Measurements from ENCODE around the gene GTPBP6. TPM values are rescaled to one million over a fixed set of nuclear protein-coding genes. Genes with fewer than 3 reads are reported as not detected.

The GTPBP6 gene
- total and polyA plus RNA-seq, 7 donors = 22.4 to 65.8 (median 36.0) TPM

GRCh38 chrX:313546-313945 is 5.0 kb downstream of the GTPBP6 start:
- DNase-seq = peak; percentile 48
- TF ChIP-seq POLR2A (IDR thresholded peaks at IDR 0.05) = no peak
- TF ChIP-seq CTCF (IDR thresholded peaks at IDR 0.05) = no peak
- TF ChIP-seq POLR2AphosphoS5 (IDR thresholded peaks at IDR 0.05) = no peak
- TF ChIP-seq EP300 (IDR thresholded peaks at IDR 0.05) = no peak
- intact Hi-C loops (cut with DNase I) = no loop called here
- Histone ChIP-seq H3K27me3 (no peaks in the 10 kb centered on the region), H3K27ac (no peak overlapping the region), H3K4me3 (no peak overlapping the region), H3K36me3 (peaks cover 15 to 67% (median 39%) of the 10 kb centered on the region in 4 donors), H3K9me3 (no peaks in the 10 kb centered on the region), H3K4me1 (peaks cover 0 to 18% (median 10%) of the 10 kb centered on the region in 4 donors)
- 91 to 94% methylated on average over 8 of the region's 8 CpGs for WGBS, 2 donors

- intact Hi-C loops (cut with DNase I) = no loop called here
- Histone ChIP-seq H3K9me3 (no peaks in the 10 kb centered on the region), H3K27me3 (no peaks in the 10 kb centered on the region), H3K27ac (no peak overlapping the region), H3K4me1 (peaks cover 0 to 16% (median 9%) of the 10 kb centered on the region in 4 donors), H3K4me3 (no peak overlapping the region), H3K36me3 (peaks cover 16 to 75% (median 46%) of the 10 kb centered on the region in 4 donors)
- TF ChIP-seq POLR2A (IDR thresholded peaks at IDR 0.05) (no peak), POLR2AphosphoS5 (IDR thresholded peaks at IDR 0.05) (no peak), CTCF (IDR thresholded peaks at IDR 0.05) (no peak), EP300 (IDR thresholded peaks at IDR 0.05) (no peak)
- WGBS, 2 donors = 94 to 96% methylated on average over 54 of the region's 54 CpGs
- peak; percentile 57 for DNase-seq
Observed at GRCh38 chrX:312621-313331, 5.8 kb downstream of the GTPBP6 start.

- intact Hi-C loops (cut with DNase I) = no loop called here
- H3K4me3 ChIP-seq = no peak overlapping the region
Observed at GRCh38 chrX:311156-312129, 7.2 kb downstream of the GTPBP6 start.

GRCh38 chrX:310621-311155 is 7.9 kb downstream of the GTPBP6 start:
- Histone ChIP-seq H3K4me3 (no peak overlapping the region), H3K36me3 (peaks cover 31 to 91% (median 60%) of the 10 kb centered on the region in 4 donors), H3K9me3 (no peaks in the 10 kb centered on the region), H3K27ac (no peak overlapping the region), H3K4me1 (no peaks in the 10 kb centered on the region), H3K27me3 (no peaks in the 10 kb centered on the region)
- TF ChIP-seq POLR2A (IDR thresholded peaks at IDR 0.05) (no peak), CTCF (IDR thresholded peaks at IDR 0.05) (no peak), EP300 (IDR thresholded peaks at IDR 0.05) (no peak), POLR2AphosphoS5 (IDR thresholded peaks at IDR 0.05) (no peak)
- DNase-seq = peak; percentile 60
- 94 to 95% methylated on average over 25 of the region's 25 CpGs for WGBS, 2 donors
- intact Hi-C loops (cut with DNase I) = no loop called here

More at GRCh38 chrX:311156-312129, 7.2 kb downstream of the GTPBP6 start:
- DNase-seq = peak; percentile 63
- Histone ChIP-seq H3K4me1 (peaks cover 0 to 3% (median 1%) of the 10 kb centered on the region in 4 donors), H3K27ac (no peak overlapping the region), H3K9me3 (no peaks in the 10 kb centered on the region), H3K36me3 (peaks cover 26 to 85% (median 55%) of the 10 kb centered on the region in 4 donors), H3K27me3 (no peaks in the 10 kb centered on the region)
- 95% methylated on average over 69 of the region's 69 CpGs for WGBS, 2 donors
- TF ChIP-seq EP300 (IDR thresholded peaks at IDR 0.05) (no peak), POLR2AphosphoS5 (IDR thresholded peaks at IDR 0.05) (no peak), CTCF (IDR thresholded peaks at IDR 0.05) (no peak), POLR2A (IDR thresholded peaks at IDR 0.05) (no peak)
